Neural progenitor cell (in vitro differentiated cells): ENCODE measurements around the gene EVL.
"Not testable (repeated sequence)": the region's sequence is repeated elsewhere in the genome, so short reads cannot be mapped to it uniquely, and the experiment has no call there.

ENCODE experiments used
- EZH2 ChIP-seq: fragments of 200-600 bp; sonication (generic); IDR thresholded peaks from 2 replicates; pipeline ENCODE4 v1.6.1; 2017; ENCODE audit warnings: antibody characterized with exemption, mild to moderate bottlenecking, moderate library complexity
- EZH2phosphoT487 ChIP-seq: fragments of 200-600 bp; sonication (generic); IDR thresholded peaks from 2 replicates; pipeline ENCODE4 v1.6.1; 2017; ENCODE audit warnings: antibody characterized with exemption
- TF ChIP-seq, protein P1 (sequence below): fragments of 200-600 bp; sonication (generic); IDR thresholded peaks from 2 replicates; pipeline ENCODE4 v1.5.1; 2017; ENCODE audit warnings: antibody characterized with exemption, mild to moderate bottlenecking

- TF ChIP-seq, protein P1, sequence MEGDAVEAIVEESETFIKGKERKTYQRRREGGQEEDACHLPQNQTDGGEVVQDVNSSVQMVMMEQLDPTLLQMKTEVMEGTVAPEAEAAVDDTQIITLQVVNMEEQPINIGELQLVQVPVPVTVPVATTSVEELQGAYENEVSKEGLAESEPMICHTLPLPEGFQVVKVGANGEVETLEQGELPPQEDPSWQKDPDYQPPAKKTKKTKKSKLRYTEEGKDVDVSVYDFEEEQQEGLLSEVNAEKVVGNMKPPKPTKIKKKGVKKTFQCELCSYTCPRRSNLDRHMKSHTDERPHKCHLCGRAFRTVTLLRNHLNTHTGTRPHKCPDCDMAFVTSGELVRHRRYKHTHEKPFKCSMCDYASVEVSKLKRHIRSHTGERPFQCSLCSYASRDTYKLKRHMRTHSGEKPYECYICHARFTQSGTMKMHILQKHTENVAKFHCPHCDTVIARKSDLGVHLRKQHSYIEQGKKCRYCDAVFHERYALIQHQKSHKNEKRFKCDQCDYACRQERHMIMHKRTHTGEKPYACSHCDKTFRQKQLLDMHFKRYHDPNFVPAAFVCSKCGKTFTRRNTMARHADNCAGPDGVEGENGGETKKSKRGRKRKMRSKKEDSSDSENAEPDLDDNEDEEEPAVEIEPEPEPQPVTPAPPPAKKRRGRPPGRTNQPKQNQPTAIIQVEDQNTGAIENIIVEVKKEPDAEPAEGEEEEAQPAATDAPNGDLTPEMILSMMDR = not testable (repeated sequence)
- not testable (repeated sequence) for TF ChIP-seq EZH2phosphoT487, EZH2
These were observed 35.2 kb upstream of the EVL start for GRCh38 chr14:100030006-100030405.
